OCI-LY7 (cell line): ENCODE results near the gene TADA1. TPM values are rescaled to one million over a fixed set of nuclear protein-coding genes. Genes with fewer than 3 reads are reported as not detected.

Experiments
- BruUV-seq: library from RNA; stranded (reverse); fragments of 400-500 nt; replicated peaks from 2 replicates; lab custom pipeline; 2021; lab: Mats Ljungman, UMichigan
- CTCF ChIA-PET: fragments of 300-600 bp; sonication (Branson Sonifier 250); formaldehyde crosslinking; loops from one replicate; lab custom pipeline; 2022; ENCODE audit warnings: antibody characterized with exemption; ENCODE audit not compliant: unreplicated experiment; lab: Charles Lee
- POLR2A ChIA-PET: fragments of 300-600 bp; sonication (Branson Sonifier 250); formaldehyde crosslinking; loops from one replicate; lab custom pipeline; 2022; ENCODE audit warnings: antibody characterized with exemption; lab: Charles Lee
- DNase-seq: peaks from one replicate; pipeline ENCODE4 v3.0.0-alpha.2; 2015; ENCODE audit warnings: low spot score
- H2AFZ ChIP-seq: fragments of 200-600 bp; sonication (generic), shearing (Covaris generic); 2 replicates; pipeline ENCODE4 v1.6.1; 2014; ENCODE audit warnings: mild to moderate bottlenecking, antibody characterized with exemption, low read length, moderate library complexity
- H3K27ac ChIP-seq: fragments of 200-600 bp; sonication (generic); 2 replicates; pipeline ENCODE4 v1.5.1; 2014; ENCODE audit warnings: mixed run types, low read depth, mild to moderate bottlenecking, moderate library complexity, low read length, inconsistent platforms; ENCODE audit not compliant: poor library complexity, severe bottlenecking
- H3K36me3 ChIP-seq: fragments of 200-600 bp; sonication (generic); 2 replicates; pipeline ENCODE4 v1.6.1; 2014; ENCODE audit warnings: mild to moderate bottlenecking, antibody characterized with exemption, low read length, moderate library complexity, mixed read lengths; ENCODE audit not compliant: insufficient read depth
- H3K4me1 ChIP-seq: fragments of 200-600 bp; sonication (generic); 2 replicates; pipeline ENCODE4 v1.5.1; 2014; ENCODE audit warnings: mild to moderate bottlenecking, low read length; ENCODE audit not compliant: insufficient read depth, poor library complexity, severe bottlenecking
- H3K4me2 ChIP-seq: fragments of 200-600 bp; sonication (generic); 2 replicates; pipeline ENCODE4 v1.6.1; 2014; ENCODE audit warnings: mild to moderate bottlenecking, low read length
- H3K4me3 ChIP-seq: fragments of 200-600 bp; sonication (generic); 2 replicates; pipeline ENCODE4 v1.5.1; 2014; ENCODE audit warnings: mild to moderate bottlenecking, low read depth, low read length; ENCODE audit not compliant: poor library complexity, severe bottlenecking
- H3K79me2 ChIP-seq: fragments of 200-600 bp; sonication (generic); 2 replicates; pipeline ENCODE4 v1.6.1; 2016; ENCODE audit warnings: low read depth, mild to moderate bottlenecking, low read length, moderate library complexity, mixed read lengths; ENCODE audit not compliant: insufficient read depth
- H3K9me2 ChIP-seq: fragments of 200-600 bp; sonication (generic); 2 replicates; pipeline ENCODE4 v1.6.1; 2016; ENCODE audit warnings: mild to moderate bottlenecking, low read length, mixed read lengths; ENCODE audit not compliant: insufficient read depth
- H3K9me3 ChIP-seq: fragments of 200-600 bp; sonication (generic); 2 replicates; pipeline ENCODE4 v1.6.1; 2014; ENCODE audit warnings: mild to moderate bottlenecking, mixed run types, low read length, mixed read lengths
- H4K20me1 ChIP-seq: fragments of 200-600 bp; sonication (generic); 2 replicates; pipeline ENCODE4 v1.6.1; 2014; ENCODE audit warnings: mild to moderate bottlenecking, antibody characterized with exemption, low read length, moderate library complexity, mixed read lengths; ENCODE audit not compliant: insufficient read depth
- EZH2phosphoT487 ChIP-seq: fragments of 200-600 bp; sonication (generic); IDR thresholded peaks from 2 replicates; pipeline ENCODE4 v1.6.1; 2018; ENCODE audit warnings: low read depth, borderline replicate concordance, mild to moderate bottlenecking, mixed run types, antibody characterized with exemption, low read length, moderate library complexity, mixed read lengths
- intact Hi-C: fragments of 100-400 bp; cut with micrococcal nuclease; formaldehyde crosslinking; loops from one replicate; pipeline ENCODE4 v1.10.0; 2022; ENCODE audit not compliant: unreplicated experiment
- total RNA-seq, 2 experiments: library from RNA; depleted of rRNA in 1 of 2; stranded (reverse); fragments of >200 nt in 1 of 2; shearing (Covaris generic) in 1 of 2; gene quantifications; 2 replicates each; pipeline ENCODE4 v1.2.3, GENCODE V29; 2014 to 2022
- TF ChIP-seq, protein P1 (sequence below): fragments of 200-600 bp; sonication (generic); conservative IDR thresholded peaks from 2 replicates; pipeline ENCODE4 v1.5.1; 2014; ENCODE audit warnings: mild to moderate bottlenecking, antibody characterized with exemption, low read length, moderate library complexity, mixed read lengths

TADA1 gene
- total RNA-seq, 2 experiments from 2014 or later = 16.4 to 16.9 TPM

DNA sequence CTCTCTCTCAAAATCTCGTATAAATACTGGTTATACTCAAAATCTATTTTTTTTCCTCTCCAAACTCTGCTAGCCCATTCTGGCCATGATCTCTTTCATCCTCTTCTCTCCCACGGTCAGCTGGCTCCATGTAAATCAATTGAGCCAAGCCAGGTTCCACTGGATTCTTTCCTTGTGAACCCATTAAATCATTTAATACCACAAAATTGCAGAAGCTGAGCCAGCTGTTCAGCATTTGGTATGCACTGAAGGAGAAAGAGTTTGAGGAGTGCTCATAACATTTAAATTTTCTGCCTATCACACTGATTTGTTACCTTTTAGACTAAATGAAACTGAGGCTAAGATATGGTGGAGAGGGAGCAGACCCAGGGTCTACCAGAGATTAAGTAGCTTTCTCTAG lies 29.1 kb upstream of the TADA1 start:
- H3K36me3 ChIP-seq = no peaks in the 10 kb centered on the region
- H3K9me2 ChIP-seq = no peaks in the 10 kb centered on the region
- no peak overlapping the region for H2AFZ ChIP-seq
- H3K27ac ChIP-seq = no peak overlapping the region
- no TSS peak for BruUV-seq
- no peaks in the 10 kb centered on the region for H3K79me2 ChIP-seq
- TF ChIP-seq, protein P1, sequence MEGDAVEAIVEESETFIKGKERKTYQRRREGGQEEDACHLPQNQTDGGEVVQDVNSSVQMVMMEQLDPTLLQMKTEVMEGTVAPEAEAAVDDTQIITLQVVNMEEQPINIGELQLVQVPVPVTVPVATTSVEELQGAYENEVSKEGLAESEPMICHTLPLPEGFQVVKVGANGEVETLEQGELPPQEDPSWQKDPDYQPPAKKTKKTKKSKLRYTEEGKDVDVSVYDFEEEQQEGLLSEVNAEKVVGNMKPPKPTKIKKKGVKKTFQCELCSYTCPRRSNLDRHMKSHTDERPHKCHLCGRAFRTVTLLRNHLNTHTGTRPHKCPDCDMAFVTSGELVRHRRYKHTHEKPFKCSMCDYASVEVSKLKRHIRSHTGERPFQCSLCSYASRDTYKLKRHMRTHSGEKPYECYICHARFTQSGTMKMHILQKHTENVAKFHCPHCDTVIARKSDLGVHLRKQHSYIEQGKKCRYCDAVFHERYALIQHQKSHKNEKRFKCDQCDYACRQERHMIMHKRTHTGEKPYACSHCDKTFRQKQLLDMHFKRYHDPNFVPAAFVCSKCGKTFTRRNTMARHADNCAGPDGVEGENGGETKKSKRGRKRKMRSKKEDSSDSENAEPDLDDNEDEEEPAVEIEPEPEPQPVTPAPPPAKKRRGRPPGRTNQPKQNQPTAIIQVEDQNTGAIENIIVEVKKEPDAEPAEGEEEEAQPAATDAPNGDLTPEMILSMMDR = no peak
- no peak for TF ChIP-seq EZH2phosphoT487
- H3K4me3 ChIP-seq = no peak overlapping the region
- intact Hi-C loops = no loop called here
- H4K20me1 ChIP-seq = no peaks in the 10 kb centered on the region
- H3K4me2 ChIP-seq = no peak overlapping the region
- DNase-seq = no peak
- ChIA-PET CTCF (interaction anchor here (1.6 kb wide), 1 partner anchor 153 kb away, joined by 3 read pairs; no protein-coding TSS in a partner anchor), POLR2A (interaction anchor here (0.6 to 1.0 kb wide), 3 partner anchors 22 to 1689 kb away, joined by 3 read pairs; no protein-coding TSS in a partner anchor)
- peaks cover 4% of the 10 kb centered on the region for H3K4me1 ChIP-seq
- no peaks in the 10 kb centered on the region for H3K9me3 ChIP-seq

DNA sequence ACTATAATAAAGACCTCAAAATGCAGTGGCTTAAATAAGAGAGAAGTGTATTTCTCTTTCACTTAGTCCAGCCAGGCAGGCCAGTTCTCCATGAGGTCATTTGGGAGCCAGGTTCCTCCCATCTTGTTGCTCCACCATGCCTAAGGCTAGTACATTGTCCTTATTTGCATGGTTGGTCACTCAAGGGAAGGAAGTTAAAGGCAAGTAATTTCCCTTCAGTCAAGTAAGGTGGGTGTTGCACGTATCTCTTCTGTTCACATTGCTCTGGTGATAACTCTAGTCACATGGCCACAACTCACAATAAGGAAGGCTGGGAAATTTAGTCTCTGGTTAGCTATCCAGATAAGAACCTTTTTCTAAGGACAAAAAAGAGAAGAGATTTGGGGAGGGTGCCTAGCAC lies 27.2 kb upstream of the TADA1 start:
- Histone ChIP-seq H3K4me2 (no peak overlapping the region), H3K4me1 (peaks cover 4% of the 10 kb centered on the region), H3K4me3 (no peak overlapping the region), H3K36me3 (no peaks in the 10 kb centered on the region), H2AFZ (no peak overlapping the region), H3K27ac (no peak overlapping the region), H3K9me3 (no peaks in the 10 kb centered on the region), H4K20me1 (no peaks in the 10 kb centered on the region), H3K79me2 (no peaks in the 10 kb centered on the region), H3K9me2 (no peaks in the 10 kb centered on the region)
- BruUV-seq = no TSS peak
- ChIA-PET POLR2A (interaction anchor here (0.6 to 1.0 kb wide), 2 partner anchors 13 to 292 kb away, joined by 3 to 6 read pairs; no protein-coding TSS in a partner anchor), CTCF (no interaction called here)
- no peak for TF ChIP-seq EZH2phosphoT487
- TF ChIP-seq, protein P1 = no peak
- intact Hi-C loops = no loop called here
- DNase-seq = no peak

DNA sequence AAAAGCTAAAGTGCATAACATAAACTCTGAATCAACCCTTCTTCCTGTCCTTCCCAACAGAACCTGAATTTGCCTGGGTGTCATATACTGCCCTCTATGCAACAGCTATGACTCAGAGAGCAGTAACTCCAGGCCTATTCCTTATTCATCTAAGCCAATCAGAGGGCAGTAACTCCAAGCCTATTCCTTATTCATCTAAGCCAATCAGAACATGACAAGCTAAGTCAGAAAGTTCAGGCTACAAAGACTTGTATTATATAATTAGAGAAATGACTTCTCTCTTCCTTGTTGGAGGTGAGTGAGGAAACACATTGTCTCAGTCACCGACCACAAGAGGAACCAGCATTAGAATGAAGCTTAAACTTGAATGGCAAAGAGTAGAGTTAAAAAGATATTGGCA lies 26.2 kb upstream of the TADA1 start:
- H4K20me1 ChIP-seq = no peaks in the 10 kb centered on the region
- no peaks in the 10 kb centered on the region for H3K79me2 ChIP-seq
- no peaks in the 10 kb centered on the region for H3K4me1 ChIP-seq
- POLR2A ChIA-PET = no interaction called here
- BruUV-seq = no TSS peak
- no peaks in the 10 kb centered on the region for H3K36me3 ChIP-seq
- H3K4me2 ChIP-seq = no peak overlapping the region
- 0 out of 2 replicates have a peak, but pooled peaks cover 2% of the 10 kb centered on the region for H3K9me3 ChIP-seq
- no peaks in the 10 kb centered on the region for H3K9me2 ChIP-seq
- TF ChIP-seq EZH2phosphoT487 = no peak
- TF ChIP-seq, protein P1 = no peak
- no peak overlapping the region for H2AFZ ChIP-seq
- intact Hi-C loops = no loop called here
- H3K27ac ChIP-seq = no peak overlapping the region
- DNase-seq = no peak
- H3K4me3 ChIP-seq = no peak overlapping the region
- CTCF ChIA-PET = interaction anchor here (1.1 kb wide), 1 partner anchor 8 kb away, joined by 3 read pairs; no protein-coding TSS in a partner anchor
